NCI-H1092 treated with DMSO at 0.1 percent for 48 hours (cell line): Measurements from ENCODE around the gene TFF2.

Experiments
- DNase-seq: peaks from one replicate; lab custom pipeline; 2025; lab: John Stamatoyannopoulos, UW

The TFF2 gene

DNA sequence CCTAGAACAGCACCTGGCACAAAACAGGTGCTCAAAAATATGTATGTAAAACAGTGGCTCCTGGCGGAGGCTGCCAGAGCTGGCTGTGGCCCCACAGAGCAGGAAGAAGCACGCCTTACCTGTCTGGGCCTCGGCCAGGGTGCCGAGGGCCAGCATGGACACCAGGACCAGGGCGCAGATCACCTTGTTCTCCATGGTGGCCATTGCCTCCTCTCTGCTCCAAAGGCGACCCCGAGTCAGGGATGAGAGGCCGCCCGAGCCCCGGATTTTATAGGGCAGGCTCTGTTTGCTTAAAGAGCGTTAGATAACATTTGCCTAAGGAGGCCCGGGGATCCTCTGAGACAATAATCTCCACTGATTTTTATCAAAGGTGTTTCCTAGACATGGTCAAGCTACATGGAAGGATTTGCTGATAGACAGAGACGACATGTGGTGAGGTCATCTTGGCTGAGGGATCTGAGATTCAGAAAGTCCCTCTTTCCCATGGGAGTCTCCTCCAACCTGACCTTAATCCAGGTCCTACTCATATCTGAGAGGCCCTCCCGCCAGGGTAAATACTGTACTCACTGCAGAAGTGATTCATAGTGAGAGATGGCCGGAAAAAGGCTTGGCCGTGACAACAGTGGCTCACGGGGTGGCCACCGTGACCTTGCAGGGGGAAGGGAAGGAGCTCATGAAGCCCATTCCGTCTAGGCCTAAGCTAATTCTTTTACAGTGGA lies 15.7 kb upstream of the TFF2 start, which contains the start of gene TFF1:
TFF1 (minus strand) TSS at position 244 of the 719 bp plus-strand sequence; CDS start at position 204, 40 bp downstream.
- no peak for DNase-seq

DNA sequence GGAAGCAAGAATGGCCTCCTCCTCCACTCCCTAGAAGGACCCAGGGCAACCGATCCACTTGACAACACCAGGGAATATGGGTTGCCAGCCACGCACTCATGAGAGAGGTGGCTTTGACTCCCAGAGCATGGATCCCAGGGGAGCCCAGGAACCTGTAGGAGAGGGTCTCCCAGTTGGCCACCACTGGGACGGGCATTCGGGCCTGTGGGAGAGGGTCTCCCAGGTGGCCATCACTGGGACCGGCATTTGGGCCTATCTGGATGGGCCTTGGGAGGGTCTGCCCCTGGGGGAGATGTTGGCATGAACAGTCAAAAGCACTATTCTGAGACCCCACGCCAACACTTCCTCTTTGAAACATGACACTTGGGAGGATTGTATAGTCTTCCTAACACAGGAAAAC lies 15.0 kb upstream of the TFF2 start:
- DNase-seq, result no peak

DNA sequence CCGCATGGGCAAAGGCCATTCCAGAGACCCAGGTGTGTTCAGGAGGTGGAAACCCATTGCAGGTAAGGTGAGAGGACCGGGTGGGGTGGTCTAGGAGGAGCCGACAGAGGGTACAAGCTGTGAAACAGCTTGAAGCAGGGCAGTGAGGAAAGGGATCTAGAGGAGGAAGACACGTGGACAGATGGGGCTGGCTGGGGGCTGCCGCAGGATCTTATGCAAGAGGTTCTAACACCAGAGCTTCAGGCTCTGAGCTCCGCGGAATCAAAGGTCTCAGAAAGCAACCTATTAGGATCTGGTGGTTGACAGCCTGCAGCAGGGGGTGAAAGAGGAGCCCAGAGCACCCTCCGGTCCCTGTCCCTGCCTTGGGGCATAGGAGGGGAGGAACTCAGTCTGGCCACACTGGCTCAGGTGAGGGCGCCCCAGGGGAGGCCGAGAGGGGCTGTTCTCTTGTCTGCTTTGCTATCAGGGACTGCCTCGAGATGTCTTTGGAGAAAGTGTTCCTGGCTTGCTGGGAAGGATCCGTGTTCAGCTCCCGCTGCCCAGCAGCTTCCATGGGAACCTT lies 13.6 kb upstream of the TFF2 start:
- DNase-seq, result no peak

DNA sequence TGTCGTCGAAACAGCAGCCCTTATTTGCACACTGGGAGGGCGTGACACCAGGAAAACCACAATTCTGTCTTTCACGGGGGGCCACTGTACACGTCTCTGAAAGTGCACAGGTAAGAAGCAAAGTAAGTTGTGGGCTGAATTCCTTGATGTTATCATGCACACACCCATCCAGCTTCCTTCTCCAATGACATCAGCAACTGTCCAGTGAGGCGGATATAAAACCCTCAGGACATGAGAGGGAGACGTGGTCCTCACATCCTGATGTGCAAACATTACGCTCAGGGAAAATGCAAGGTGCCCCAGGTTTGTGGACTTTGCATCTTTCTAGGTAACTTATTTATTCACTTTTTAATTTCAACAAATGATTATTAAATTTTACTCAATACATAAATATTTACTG lies 12.5 kb upstream of the TFF2 start:
- no peak for DNase-seq

DNA sequence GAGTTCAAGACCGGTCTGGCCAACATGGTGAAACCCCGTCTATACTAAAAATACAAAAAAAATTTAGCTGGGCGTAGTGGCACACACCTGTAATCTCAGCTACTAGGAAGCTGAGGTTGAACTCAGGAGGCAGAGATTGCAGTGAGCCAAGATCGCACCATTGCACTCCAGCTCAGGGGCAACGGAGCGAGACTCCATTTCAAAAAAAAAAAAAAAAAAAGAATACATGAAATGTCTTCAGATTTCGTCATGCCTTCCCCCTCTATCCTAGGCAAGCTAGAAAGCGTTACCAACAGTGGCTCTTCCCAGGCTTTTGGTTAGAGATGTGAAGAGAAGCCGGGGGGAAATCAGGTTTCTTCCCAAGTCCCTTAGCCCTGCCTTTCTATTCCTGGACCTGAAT lies 11.9 kb upstream of the TFF2 start:
- DNase-seq, result no peak

DNA sequence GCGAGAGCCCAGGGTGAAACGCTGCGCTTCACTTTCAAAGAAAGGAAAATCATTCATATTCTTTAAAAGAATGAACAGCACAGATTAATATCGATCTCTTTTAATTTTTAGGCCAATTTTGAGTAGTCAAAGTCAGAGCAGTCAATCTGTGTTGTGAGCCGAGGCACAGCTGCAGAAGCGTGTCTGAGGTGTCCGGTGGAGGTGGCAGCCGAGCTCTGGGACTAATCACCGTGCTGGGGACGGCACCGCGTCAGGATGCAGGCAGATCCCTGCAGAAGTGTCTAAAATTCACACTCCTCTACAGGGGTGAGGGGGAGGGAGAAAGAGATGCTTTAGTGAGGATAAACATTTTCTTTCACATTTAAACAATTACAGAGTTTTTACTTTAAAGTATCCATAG lies 11.4 kb upstream of the TFF2 start:
- no peak for DNase-seq

DNA sequence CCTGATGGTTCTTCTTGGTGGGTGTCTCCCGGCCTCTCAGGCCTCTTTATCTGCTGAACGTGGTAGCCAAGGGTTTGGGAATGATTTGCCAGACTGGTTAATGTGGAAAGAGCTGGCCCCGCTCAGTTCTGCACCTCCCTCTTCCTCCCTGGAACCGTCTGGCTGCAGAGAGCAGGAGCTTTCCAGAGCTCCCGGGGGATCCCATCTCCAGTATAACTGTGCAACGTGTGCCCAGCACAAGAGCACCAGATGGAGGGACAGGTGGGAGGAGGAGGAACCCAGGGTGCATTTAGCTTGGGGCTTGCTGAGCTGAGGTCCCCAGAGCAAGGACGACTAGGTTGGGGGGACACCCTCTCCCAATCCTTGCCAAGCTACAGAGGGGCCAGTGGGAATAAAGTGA lies 10.5 kb upstream of the TFF2 start:
- DNase-seq, result peak; percentile 8

DNA sequence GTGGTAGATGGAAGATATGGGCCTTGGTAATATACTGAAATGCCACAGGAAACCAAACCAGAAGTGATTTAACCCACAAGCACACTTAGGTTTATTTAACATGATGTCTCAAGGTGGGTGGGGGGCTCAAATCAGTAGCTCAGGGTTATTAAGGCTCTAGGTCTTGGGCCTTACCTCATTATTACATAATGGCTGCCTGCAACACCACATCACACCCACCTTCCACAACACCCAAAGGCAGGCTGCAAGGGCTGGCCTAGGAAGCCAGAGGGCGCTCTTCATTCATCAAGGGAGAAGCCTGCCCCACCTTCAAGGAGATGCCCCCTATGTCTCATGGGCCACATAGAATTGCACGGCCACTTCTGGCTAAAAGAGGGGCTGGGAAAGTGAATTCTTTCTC lies 9.5 kb upstream of the TFF2 start:
- no peak for DNase-seq

DNA sequence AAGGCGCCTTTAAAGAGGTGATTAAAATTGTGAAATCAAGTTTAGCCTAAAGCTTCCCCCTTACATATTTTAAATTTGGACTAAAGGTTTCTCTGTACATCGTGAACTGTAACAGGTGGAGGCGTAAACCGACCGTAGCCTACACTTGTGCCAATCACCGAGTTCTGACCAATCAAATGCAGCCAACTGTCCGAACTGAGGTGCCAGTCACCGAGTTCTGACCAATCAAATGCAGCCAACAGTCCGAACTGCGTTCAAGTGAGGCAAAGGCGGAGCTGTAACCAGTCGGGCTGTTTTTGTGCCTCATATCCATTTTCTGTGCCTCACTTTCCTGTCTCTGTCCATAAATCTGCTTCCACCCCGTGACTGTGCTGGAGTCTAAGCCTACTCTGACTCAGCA lies 8.1 kb upstream of the TFF2 start:
- DNase-seq, result no peak

DNA sequence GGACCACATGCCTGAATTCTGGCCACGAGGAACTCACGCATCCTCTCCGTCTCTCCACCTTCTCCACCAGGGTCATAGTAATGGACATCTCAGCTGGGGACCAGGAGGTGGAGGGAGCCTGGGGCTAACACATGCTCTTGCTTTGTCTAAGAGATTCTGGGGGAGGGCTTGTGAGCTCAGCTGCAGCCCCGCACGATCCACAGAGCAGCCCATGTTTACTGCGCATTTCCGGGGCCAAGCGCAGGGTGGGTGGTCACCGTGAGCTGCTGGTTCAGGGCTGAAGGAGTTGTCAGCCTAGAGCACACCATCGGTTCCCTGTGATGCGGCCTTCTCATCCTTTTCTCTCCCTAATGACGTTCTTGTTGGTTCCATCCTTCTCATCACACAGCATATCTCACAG lies 7.5 kb upstream of the TFF2 start:
- no peak for DNase-seq

DNA sequence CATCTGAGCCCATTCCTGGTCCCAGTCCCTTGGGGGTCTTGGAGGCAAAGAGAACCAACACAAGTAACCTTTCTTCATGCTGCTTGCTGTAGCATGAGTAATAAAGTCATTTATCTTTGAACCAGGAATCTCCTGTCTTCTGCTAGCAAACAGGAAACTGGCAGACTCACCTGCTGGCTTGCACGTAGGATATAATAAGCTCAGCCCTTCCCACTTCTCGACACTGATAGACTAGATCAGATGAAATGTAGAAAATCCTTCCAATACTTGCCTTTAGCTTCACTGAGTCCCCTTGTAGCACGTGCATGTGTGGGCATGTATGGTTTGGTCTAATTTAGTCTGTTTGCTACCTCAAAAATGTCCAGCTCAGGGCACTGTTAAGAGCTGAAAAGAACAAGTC lies 6.5 kb upstream of the TFF2 start:
- DNase-seq, result no peak

DNA sequence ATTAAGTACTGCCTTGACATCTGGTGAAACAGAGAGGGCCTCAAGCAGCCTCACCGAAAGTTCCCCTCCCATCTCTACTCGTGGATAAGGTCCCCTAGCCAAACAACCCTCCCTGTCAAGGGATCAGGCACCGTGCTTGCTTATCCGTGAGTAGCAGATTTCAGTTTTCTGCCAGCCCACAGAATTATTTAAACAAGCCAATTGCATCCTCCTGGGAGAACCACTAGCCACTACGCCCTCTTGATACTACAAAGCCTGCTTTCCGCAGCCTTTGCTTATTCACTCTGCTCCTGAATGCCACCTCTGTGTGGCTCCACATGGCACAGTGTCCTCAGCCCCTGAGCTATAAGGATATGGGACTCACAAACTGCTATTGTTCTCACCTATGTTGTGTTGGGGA lies 5.9 kb upstream of the TFF2 start:
- no peak for DNase-seq

DNA sequence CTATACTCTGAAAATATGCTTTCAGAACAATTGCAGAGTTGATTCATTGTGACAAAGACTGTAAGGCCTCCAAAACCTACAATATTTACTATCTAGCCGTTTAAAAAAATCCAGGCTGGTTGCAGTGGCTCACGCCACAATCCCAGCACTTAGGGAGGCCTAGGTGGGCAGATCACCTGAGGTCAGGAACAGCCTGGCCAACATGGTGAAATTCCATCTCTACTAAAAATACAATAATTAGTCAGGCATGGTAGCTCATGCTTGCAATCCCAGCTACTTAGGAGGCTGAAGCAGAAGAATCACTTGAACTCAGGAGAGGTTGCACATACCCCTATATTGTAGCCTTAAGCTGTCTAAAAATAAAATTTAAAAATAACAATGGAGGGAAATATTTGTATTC lies 5.3 kb upstream of the TFF2 start:
- DNase-seq, result no peak

DNA sequence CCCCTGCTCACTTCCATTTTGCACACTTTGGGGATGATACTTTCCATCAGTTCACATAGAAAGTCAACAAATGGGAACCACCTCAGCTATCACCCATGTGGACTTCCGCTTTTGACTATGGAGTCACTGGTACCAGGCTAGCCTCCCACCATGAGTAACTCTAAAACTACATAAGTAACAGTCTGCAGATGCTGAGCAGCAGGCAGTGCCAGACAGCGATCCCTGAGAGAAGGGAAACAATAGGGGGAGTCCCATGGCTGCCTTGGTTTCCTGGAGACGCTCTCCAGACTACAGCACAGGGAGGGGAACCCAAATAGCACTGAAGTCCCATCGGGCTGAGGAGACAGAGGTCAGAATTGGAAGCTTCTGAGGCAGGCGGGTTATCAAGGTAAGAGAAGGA lies 2.8 kb upstream of the TFF2 start:
- no peak for DNase-seq

DNA sequence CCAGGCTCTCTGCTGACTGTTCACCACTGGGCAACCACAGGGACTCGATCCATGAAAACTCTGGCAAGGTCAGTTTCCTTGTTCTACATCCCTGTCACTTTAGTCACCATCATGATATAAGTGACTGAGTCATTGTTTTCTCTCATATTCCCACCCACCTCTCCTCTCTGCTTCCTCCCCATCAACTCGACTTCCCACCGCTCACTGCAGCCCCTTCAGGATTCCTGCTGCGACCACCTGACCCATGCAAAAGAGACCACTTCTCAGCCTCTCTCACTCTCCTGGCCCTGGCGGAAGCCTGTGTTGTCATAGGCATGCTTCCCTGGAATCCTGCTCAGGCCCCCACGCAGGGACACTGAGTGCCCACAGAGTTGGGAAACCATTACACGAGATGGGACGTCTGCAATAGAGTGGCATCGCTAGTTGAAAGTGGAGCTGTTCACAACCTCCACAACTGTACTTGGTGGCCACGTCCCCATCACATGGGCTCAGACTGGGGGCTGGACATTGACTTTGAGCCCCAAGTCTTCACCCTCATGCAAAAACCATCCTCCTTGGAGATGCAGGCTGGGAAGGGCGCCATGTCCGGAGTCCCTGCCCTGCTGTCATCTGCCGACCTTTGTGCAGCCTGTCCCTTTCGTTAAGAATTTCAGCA lies 1.8 kb upstream of the TFF2 start:
- DNase-seq, result no peak

DNA sequence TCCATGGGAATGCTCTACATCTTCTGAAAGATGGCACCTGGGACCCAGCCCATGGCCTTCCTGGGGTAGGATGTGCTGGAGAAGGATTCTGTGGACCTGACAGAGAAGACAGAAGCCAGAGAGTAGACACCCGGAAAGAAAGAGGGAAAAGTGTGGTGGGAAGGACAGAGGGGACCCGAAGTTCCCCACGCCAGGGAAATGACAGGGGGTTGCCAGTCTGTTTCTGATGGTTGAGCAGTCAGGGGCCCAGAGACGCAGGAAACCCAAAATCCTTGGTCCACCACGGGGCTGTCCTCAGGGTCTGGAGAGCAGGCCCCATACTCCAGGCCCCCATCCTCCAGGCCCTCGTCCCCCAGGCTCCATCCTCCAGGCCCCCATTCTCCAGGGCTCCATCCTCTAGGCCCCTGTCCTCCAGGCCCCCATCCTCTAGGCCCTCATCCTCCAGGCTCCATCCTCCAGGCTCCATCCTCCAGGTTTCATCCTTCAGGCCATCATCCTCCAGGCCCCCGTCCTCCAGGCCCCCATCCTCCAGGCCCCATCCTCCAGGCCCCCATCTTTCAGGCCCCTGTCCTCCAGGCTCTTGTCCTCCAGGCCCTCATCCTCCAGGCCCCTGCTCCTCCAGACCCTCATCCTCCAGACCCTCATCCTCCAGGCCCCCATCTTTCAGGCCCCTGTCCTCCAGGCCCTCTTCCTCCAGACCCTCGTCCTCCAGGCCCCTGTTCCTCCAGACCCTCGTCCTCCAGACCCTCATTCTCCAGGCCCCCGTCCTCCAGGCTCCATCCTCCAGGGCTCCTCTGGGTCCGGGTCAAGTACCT lies 1.0 kb upstream of the TFF2 start:
- no peak for DNase-seq

DNA sequence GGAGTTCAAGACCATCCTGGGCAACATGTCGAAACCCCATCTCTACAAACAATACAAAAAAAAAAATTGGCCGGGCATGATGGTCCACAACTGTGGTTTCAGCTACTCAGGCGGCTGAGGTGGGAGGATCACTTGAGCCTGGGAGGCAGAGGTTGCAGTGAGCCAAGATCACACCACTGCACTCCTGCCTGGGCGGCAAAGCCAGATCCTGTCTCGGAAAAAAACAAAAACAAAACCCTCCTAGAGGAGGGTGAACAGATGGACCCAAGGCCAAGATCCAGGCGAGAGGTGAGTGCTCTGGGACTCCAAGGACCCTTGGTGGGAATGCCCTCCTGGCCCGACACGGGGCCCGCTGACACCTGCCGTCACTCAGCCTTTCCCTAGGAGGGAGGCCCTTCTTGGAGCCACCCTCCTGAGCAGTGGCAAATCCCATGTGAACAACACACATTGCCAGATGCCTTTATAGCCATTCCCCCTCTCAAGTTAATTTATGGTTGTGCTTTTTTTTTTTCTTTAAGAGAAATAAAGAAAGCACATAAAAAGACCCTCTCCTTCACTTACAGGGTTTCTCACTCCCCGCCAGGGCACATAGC lies 380 bp downstream of the TFF2 start:
- no peak for DNase-seq

DNA sequence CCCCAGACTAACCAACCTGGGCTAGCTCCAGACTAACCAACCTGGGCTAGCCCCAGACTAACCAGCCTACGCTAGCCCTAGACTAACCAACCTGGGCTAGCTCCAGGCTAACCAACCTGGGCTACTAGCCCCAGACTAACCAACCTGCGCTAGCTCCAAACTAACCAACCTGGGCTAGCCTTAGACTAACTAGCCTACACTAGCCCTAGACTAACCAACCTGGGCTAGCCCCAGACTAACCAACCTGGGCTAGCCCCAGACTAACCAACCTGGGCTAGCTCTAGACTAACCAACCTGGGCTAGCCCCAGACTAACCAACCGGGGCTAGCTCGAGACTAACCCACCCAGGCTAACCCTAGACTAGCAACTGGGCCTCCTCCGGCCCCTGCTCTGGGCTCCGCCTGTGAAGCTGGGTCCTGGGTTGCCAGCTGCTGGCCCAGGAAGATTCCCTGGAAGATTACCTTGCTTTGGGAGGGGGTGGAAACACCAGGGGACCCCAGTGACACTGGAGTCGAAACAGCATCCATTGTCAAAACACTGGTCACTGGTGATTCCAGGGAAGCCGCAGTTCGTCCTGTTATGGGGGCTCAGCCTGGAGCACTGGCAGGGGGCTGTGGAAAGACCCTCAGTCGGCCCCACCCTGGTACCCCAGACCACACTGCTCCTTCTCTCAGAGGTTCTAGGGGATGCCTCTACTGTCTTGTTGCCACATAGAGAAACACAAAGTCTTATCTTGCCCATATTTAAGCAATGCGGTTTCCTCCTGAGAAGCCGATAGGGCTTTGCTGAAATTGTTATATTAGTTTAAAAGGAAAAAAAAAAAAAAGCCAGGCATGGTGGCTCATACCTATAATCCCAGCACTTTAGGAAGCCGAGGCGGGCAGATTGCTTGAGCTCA lies 1.1 kb downstream of the TFF2 start:
- no peak for DNase-seq

DNA sequence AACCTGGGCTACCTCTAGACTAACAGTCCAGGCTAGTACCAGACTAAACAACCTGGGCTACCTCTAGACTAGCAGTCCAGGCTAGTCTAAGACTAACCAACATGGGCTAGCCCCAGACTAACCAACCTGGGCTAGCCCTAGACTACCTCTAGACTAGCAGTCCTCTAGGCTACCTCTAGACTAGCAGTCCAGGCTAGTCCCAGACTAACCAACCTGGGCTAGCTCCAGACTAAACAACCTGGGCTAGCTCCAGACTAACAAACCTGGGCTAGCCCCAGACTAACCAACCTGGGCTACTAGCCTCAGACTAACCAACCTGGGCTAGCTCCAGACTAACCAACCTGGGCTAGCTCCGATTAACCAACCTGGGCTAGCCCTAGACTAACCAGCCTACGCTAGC lies 2.0 kb downstream of the TFF2 start:
- no peak for DNase-seq

DNA sequence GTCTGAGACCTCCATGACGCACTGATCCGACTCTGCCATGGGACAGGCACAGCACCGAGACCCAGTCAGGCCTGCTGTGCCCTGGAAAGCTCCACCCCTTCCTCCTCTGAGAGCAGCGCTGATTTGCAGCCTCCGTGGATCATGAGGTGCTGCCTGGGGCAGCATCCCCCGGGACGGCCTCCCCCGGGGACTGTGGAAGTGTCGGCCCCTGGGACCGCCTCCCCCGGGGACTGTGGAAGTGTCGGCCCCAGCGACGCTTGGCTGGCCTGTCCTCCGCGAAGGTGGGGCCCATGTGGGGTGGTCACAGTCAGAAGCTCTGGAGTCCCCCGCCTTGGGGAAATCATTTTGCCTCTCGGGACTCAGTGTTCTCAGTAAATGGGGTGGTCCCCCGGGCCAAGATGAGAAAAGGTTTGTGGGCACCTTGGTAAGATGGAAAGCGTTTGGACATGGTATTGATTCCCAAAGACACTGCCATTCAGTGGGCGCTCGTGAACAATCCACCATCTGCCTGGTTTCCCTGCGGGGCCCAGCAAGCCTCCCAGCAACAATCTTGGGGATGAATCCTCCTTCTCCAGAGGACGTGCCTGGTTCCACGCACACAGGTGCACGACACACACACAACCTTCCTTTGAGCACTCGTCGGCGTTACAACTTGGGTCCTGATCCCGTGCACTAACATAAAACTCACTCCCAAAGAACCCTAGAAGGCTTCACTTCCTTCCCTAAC lies 3.0 kb downstream of the TFF2 start:
- DNase-seq, result no peak
